HFFc6 (cell line): ENCODE measurements around the gene VIM. TPM values are rescaled to one million over a fixed set of nuclear protein-coding genes. Genes with fewer than 3 reads are reported as not detected.

ENCODE experiments used
- DNase-seq: peaks from one replicate; pipeline ENCODE4 v3.0.0-alpha.2; 2018
- H3K27ac Mint-ChIP-seq: 2 replicates; pipeline ENCODE4 v1.8.0; 2020; ENCODE audit warnings: mild to moderate bottlenecking, mixed read lengths
- H3K27me3 Mint-ChIP-seq: 2 replicates; pipeline ENCODE4 v1.8.0; 2021; ENCODE audit warnings: mild to moderate bottlenecking, moderate library complexity, mixed read lengths; ENCODE audit not compliant: insufficient read depth
- H3K36me3 Mint-ChIP-seq: 2 replicates; pipeline ENCODE4 v1.8.0; 2021; ENCODE audit warnings: low read depth, mixed read lengths
- H3K4me1 Mint-ChIP-seq: 2 replicates; pipeline ENCODE4 v1.8.0; 2020; ENCODE audit warnings: low read depth, mixed read lengths
- H3K4me3 Mint-ChIP-seq: 2 replicates; pipeline ENCODE4 v1.8.0; 2020; ENCODE audit warnings: mild to moderate bottlenecking, moderate library complexity, mixed read lengths
- H3K9me3 Mint-ChIP-seq: 2 replicates; pipeline ENCODE4 v1.8.0; 2020; ENCODE audit warnings: mild to moderate bottlenecking, mixed read lengths
- CTCF ChIP-seq: fragments of 200-600 bp; sonication (generic); IDR thresholded peaks from 2 replicates; pipeline ENCODE4 v1.5.0; 2021; ENCODE audit warnings: antibody characterized with exemption, mild to moderate bottlenecking
- total RNA-seq, 6 experiments: library from RNA; stranded (reverse); fragmentation: NEBNext Ultra II Directional; extraction: Animal tissue kit (Norgen Biotek cat#: 25700); gene quantifications; 2 replicates in 1 of 6; 3 replicates in 5 of 6; pipeline ENCODE4 v1.2.3, GENCODE V29; 2021

VIM gene
- total RNA-seq, 6 experiments from 2014 or later: 9,623 to 12,540 (median 10,688) TPM

- no peak for DNase-seq
Measured at GRCh38 chr10:17202506-17202905, 25.5 kb upstream of the VIM start.

GRCh38 chr10:17202999-17203398, 25.0 kb upstream of the VIM start:
- Mint-ChIP-seq H3K36me3 (no peaks in the 10 kb centered on the region), H3K4me3 (no peak overlapping the region), H3K27ac (peak overlapping the region; percentile 31; the same call in 1 of the 2 replicates), H3K27me3 (peaks cover 4% of the 10 kb centered on the region; the same call in 1 of the 2 replicates), H3K9me3 (no peaks in the 10 kb centered on the region), H3K4me1 (peaks cover 85% of the 10 kb centered on the region)
- DNase-seq: no peak
- TF ChIP-seq CTCF: no peak

More at GRCh38 chr10:17202506-17202905, 25.5 kb upstream of the VIM start:
- peaks cover 4% of the 10 kb centered on the region; the same call in 1 of the 2 replicates for H3K27me3 Mint-ChIP-seq
- peaks cover 84% of the 10 kb centered on the region for H3K4me1 Mint-ChIP-seq
- no peaks in the 10 kb centered on the region for H3K36me3 Mint-ChIP-seq
- H3K9me3 Mint-ChIP-seq: no peaks in the 10 kb centered on the region
- no peak overlapping the region for H3K4me3 Mint-ChIP-seq
- no peak for TF ChIP-seq CTCF
- peak overlapping the region; percentile 97 for H3K27ac Mint-ChIP-seq

GRCh38 chr10:17203416-17203815, 24.6 kb upstream of the VIM start:
- no peak for DNase-seq
- no peak overlapping the region for H3K4me3 Mint-ChIP-seq
- peaks cover 84% of the 10 kb centered on the region for H3K4me1 Mint-ChIP-seq
- H3K36me3 Mint-ChIP-seq: no peaks in the 10 kb centered on the region
- no peaks in the 10 kb centered on the region for H3K9me3 Mint-ChIP-seq
- no peak overlapping the region for H3K27ac Mint-ChIP-seq
- no peak for TF ChIP-seq CTCF
- H3K27me3 Mint-ChIP-seq: peaks cover 4% of the 10 kb centered on the region; the same call in 1 of the 2 replicates

GRCh38 chr10:17206210-17206709, 21.8 kb upstream of the VIM start:
- peaks cover 84% of the 10 kb centered on the region for H3K4me1 Mint-ChIP-seq
- peak; percentile 91 for DNase-seq
- H3K4me3 Mint-ChIP-seq: peak overlapping the region; percentile 72
- peak overlapping the region; percentile 96 for H3K27ac Mint-ChIP-seq
- no peak for TF ChIP-seq CTCF
- H3K27me3 Mint-ChIP-seq: peaks cover 4% of the 10 kb centered on the region; the same call in 1 of the 2 replicates
- no peaks in the 10 kb centered on the region for H3K36me3 Mint-ChIP-seq
- no peaks in the 10 kb centered on the region for H3K9me3 Mint-ChIP-seq

- TF ChIP-seq CTCF: no peak
- no peak for DNase-seq
- Mint-ChIP-seq H3K9me3 (no peaks in the 10 kb centered on the region), H3K27me3 (no peaks in the 10 kb centered on the region), H3K36me3 (no peaks in the 10 kb centered on the region), H3K4me1 (peaks cover 87% of the 10 kb centered on the region), H3K4me3 (no peak overlapping the region), H3K27ac (peak overlapping the region; percentile 68)
Measured at GRCh38 chr10:17208476-17208875, 19.6 kb upstream of the VIM start.
